GM06990 (cell line): ENCODE results near the gene AKNA.

ENCODE experiments used
- DNase-seq: peaks from one replicate; pipeline ENCODE4 v3.0.0-alpha.2; 2011; ENCODE audit not compliant: insufficient read length; ENCODE audit errors: extremely low read depth
- H3K27me3 ChIP-seq: replicated peaks from 2 replicates; pipeline ENCODE4 v1.6.0; 2011; ENCODE audit warnings: low read length; ENCODE audit not compliant: control insufficient read depth, insufficient read depth
- H3K36me3 ChIP-seq: 2 replicates; pipeline ENCODE4 v1.5.1; 2011; ENCODE audit warnings: low read length; ENCODE audit not compliant: control insufficient read depth, insufficient read depth
- H3K4me3 ChIP-seq: replicated peaks from 2 replicates; pipeline ENCODE4 v1.5.1; 2011; ENCODE audit warnings: low read depth, mild to moderate bottlenecking, control low read depth, low read length
- CTCF ChIP-seq: IDR thresholded peaks from 2 replicates; pipeline ENCODE4 v1.5.1; 2011; ENCODE audit warnings: low read length, control low read depth, mild to moderate bottlenecking, inconsistent platforms; ENCODE audit not compliant: insufficient read depth, poor library complexity, severe bottlenecking

The AKNA gene

GRCh38 chr9:114342755-114343440 lies 44.9 kb downstream of the AKNA start:
- no peak for DNase-seq
- no peak for TF ChIP-seq CTCF

GRCh38 chr9:114341991-114342390 lies 45.8 kb downstream of the AKNA start:
- Histone ChIP-seq H3K4me3 (no peak overlapping the region), H3K36me3 (peaks cover 73% of the 10 kb centered on the region), H3K27me3 (no peaks in the 10 kb centered on the region)
- no peak for DNase-seq
- TF ChIP-seq CTCF: no peak

More at GRCh38 chr9:114342755-114343440, 44.9 kb downstream of the AKNA start:
- no peaks in the 10 kb centered on the region for H3K27me3 ChIP-seq
- no peak overlapping the region for H3K4me3 ChIP-seq
- peaks cover 73% of the 10 kb centered on the region for H3K36me3 ChIP-seq

GRCh38 chr9:114341152-114341830 lies 46.5 kb downstream of the AKNA start:
- DNase-seq: no peak
- Histone ChIP-seq H3K4me3 (no peak overlapping the region), H3K27me3 (no peaks in the 10 kb centered on the region), H3K36me3 (peaks cover 71% of the 10 kb centered on the region)
- TF ChIP-seq CTCF: no peak

- Histone ChIP-seq H3K4me3 (no peak overlapping the region), H3K36me3 (peaks cover 71% of the 10 kb centered on the region), H3K27me3 (no peaks in the 10 kb centered on the region)
- DNase-seq: peak; percentile 69
- peak; percentile 89 for TF ChIP-seq CTCF
Measured at GRCh38 chr9:114339130-114339908, 48.5 kb downstream of the AKNA start.

- DNase-seq: no peak
- TF ChIP-seq CTCF: no peak
- Histone ChIP-seq H3K36me3 (peaks cover 62% of the 10 kb centered on the region), H3K27me3 (no peaks in the 10 kb centered on the region), H3K4me3 (no peak overlapping the region)
Measured at GRCh38 chr9:114338187-114338586, 49.6 kb downstream of the AKNA start.
